ENCODE data around the gene HIKESHI.

HIKESHI gene

DNA sequence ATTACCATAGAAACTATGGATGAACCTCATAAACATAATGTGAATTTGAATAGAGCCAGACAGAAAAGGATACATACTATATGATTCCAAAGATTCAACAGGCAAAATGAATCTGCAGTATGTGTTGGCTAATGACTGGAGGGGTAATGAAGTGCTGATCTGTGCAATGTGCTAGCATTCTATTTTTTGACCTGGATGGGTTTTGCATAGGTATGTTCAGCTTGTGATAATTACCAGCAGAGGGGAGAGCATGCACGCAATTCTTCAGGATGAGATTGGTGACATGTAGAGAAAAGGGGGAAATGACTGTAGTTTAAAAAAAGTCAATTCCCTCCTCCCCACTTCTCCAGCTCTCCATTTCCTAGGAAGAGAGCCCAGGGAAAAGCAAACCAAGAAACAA is 72.0 kb downstream of the HIKESHI start:
- no peak overlapping the region for H3K4me3 ChIP-seq (ENCODE audit: low read depth, low read length)

- H3K4me3 ChIP-seq (ENCODE audit: low read depth, low read length), result no peak within 1 kb of the TSS
Observed at GRCh38 chr11:86374586-86374985, 72.5 kb downstream of the HIKESHI start, which contains the start of gene CCDC81. TSS of gene CCDC81 (plus strand) at chr11:86374887. CDS start at chr11:86375164, 277 bp downstream.

DNA sequence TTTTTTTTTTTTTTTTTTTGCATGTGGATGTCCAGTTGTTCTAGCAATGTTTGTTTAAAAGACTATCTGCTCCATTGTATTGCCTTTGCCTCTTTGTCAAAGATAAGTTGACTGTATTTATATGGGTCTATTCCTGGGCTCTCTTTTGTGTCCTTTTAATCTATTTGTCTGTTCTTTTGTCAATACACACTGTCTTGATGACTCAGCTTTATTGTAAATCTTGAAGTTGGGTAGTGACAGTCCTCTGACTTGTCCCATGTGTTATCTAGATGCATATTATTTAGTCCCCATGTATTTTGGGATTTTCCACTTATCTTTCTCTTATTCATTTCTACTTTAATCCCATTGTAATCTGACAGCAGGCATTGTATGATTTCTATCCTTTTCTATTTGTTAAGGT is 75.9 kb downstream of the HIKESHI start:
- no peak overlapping the region for H3K4me3 ChIP-seq (ENCODE audit: low read depth, low read length)

DNA sequence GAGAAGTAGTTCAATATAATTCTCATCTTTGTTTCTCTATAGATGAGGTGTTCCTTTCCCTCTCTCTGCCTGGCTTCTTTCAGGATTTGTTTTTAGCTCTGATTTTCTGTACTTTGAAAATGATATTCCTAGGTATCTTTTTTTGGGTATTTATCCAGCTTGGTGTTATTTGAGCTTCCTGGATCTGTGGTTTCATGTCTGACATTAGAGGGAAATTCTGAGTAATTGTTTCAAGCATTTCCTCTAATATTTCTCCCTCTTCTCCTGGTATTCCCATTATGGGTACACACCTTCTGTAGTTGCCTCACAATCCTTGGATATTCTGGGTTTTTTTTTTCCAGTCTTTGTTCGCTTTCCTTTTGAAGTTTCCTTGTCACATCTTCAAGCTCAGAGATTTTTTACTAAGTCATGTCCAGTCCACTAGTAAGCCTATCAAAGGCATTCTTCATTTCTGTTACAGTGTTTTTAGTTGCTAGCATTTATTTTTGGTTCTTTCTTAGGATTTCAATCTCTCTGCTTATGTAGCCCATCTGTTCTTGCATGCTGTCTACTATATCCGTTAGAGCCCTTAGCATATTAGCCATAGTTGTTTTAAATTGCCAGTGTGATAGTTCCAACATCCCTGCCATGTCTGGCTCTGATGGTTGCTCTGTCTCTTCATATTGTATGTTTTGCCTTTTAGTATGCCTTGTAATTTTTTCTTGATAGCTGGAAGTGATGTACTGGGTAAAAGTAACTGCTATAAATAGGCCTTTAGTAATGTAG is 78.4 kb downstream of the HIKESHI start:
- no peak overlapping the region for H3K4me3 ChIP-seq (ENCODE audit: low read depth, low read length)

DNA sequence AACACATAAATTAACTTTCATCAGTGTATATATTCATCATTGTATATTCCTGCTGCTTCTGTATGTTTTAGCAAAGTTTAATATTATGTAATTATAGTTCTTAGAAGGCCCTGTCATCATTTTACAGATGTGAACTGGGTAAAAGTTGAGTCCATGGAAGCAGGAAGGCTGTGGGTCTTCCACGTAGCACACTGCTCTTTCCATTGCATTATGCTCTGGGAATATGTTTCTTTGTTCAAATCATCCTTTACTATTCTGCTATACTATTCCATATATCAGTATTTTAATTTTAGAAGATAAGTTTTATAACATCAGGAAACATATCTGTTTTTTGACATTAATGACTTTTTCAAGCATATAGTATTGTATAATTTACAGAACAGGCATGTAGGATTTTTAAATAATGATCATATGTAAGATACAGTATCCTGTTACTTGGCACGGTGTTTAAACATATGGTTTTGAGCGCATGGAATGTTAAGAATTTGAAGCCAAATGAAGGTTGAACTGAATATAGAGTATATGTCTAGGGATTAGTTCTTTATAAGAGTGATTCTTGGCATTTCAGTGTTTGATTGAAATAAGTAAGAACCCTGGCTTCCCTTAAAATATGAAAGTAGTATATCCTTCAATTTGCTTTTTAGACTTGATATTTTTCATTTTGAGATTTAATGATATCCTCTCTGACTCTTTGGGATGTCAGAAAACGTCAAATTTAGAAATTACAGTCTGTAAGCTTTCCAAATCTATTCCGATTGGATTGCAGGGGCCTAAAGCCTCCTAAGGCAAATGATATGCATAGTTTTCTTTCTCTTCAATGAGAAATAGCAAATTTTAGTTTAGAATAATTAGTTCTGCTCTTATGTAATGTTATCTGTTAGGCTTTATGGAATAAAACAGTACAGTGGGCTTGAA is 81.3 kb downstream of the HIKESHI start:
- H3K4me3 ChIP-seq (ENCODE audit: low read depth, low read length), result no peak overlapping the region

DNA sequence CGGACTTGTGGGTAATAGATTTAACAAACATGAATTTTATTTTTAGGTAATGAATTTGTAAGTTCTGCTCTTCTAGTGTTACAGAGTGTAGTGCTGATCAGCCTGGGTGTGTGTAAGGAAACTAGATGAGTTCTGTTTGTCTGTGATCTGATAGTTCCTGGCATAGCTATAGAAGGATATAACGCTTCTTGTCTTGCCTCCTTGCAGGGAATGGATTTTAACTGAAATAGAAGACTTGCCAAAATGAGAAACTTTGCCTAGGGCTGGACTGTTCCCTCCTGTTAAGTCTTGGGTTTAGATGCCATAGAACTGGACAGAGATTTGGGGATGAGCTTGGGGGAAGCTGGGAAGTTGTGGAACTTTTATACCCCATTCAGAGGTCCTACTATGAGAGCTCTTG is 84.2 kb downstream of the HIKESHI start:
- H3K4me3 ChIP-seq (ENCODE audit: low read depth, low read length), result no peak overlapping the region

DNA sequence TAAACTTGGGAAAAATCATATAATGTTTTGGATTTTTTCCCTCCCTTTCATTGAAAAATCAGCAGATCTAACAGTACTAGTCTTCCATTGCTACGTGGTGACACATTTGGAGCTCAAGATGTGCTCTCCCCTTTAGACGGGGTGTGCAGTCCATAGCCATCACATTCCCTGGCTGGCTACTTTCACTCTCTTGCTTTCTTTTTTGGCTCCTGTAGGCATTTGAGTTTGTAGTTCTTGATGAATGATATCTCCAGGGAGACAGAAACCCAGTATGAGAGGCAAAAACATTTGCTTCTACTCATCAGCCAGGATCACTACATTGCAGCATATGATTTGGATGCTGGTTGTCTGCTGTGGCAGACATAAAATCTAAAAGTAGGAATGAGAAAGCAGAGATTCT is 84.7 kb downstream of the HIKESHI start:
- no peak overlapping the region for H3K4me3 ChIP-seq (ENCODE audit: low read depth, low read length)

DNA sequence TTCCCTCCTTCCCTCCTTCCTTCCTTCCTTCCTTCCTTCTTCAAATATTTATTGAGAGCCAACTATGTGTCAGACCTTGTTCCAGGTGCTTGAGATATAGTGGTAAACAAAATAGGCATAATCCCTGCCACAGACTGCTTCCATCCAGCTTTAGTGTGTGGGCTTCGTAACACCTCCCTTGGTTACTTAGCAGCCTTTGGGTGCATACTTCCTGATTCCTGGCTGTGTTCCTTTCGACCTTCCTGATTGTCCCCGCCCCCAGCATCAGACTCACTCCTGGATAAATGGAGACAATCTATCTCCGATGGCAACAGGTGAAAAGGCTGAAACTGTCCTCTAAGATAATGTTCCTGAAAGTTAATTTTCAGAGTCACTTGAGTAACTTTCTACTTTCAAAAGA is 86.2 kb downstream of the HIKESHI start:
- H3K4me3 ChIP-seq (ENCODE audit: low read depth, low read length), result no peak overlapping the region

DNA sequence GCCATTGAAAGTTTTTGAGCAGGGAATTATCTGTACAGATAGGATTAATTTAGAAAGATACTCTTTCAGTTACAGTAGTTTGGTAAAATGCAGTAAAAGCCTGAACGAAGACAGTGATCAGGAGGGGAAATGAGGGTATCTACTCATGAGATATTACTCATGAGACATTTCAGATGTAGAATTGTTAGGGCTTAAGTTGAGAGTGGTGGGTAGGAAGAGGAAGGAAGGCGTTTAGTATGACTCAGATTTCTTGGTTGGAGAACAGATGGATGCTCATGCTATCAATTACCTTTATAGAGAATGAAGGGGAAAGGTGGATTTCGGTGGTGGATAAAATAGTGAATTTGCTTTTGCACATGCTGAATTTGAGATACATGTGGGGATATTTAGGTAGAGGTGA is 88.4 kb downstream of the HIKESHI start:
- H3K4me3 ChIP-seq (ENCODE audit: low read depth, low read length), result no peak overlapping the region

DNA sequence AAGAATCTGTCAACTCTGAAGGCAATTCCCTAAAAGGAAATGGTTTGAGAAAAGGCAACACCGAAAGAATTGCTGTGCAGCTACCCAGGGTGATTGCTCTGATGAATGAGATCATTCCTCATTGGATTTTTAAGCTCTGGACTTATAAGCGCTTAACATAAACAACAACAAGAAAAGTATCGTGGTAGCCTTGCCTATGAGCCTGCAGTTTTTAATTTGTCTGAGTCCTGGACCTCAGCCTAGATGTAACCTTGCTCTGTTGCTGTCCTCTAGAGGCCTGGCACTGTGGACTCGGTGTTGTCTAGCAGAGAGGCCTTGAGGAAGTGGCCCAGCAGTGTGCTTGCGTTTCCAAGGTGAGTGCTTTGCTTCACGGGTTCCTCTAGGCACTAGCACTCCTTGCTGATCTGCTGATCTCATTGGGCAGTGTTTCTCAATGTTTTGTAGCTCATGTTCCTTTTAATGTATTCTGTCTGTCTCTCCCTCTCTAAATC is 93.1 kb downstream of the HIKESHI start:
- H3K4me3 ChIP-seq (ENCODE audit: low read depth, low read length), result no peak overlapping the region

All from iPS-11a (cell line).